Activated T-cell treated with anti-CD3 and anti-CD28 coated beads, Interleukin-2, amount 50 U/mL, for 48 hours (primary cell): ENCODE results near the gene KLK15.
A peak's percentile ranks its signal among the peaks of the same experiment; 100 is the strongest.
"Not testable (repeated sequence)": the region's sequence is repeated elsewhere in the genome, so short reads cannot be mapped to it uniquely, and the experiment has no call there.

Source experiments
- DNase-seq, 2 experiments: peaks; one replicate each; pipeline ENCODE4 v3.0.0-alpha.2; 2020

The KLK15 gene

DNA sequence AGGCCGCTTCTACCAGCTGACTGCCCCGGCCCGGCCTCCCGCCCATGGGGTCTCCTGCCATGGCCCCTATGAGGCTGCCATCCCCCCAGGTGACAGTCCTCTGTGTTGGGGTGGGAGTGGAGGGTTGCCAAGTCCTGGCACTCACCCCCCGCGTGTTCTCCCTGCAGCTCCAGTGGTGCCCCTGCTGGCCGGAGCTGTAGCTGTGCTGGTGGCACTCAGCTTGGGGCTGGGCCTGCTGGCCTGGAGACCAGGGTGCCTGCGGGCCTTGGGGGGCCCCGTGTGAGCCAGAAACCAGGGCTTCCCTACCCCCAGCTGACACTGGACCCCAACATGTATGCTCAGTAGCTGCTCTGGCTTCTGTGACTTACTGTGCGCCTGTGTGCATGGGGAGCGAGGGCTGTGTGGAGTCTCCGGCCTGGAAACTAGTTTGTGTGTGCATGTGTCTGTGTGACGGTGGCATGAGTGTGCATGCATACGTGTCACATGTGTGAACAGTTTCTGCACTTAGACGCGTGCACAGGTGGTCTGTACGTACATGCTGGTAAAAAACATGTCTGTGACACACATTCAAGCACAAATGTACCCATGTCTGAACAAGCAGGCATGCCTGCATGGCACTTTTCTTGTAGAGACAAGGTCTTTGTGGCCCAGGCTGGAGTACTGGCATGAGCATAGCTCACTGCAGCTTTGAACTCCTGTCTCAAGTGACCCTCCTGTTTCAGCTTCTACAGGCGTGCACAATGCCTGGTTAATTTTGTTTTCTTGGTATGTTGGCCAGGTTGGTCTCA lies 38.3 kb downstream of the KLK15 start:
- DNase-seq, result peak; percentile 76 to 77

DNA sequence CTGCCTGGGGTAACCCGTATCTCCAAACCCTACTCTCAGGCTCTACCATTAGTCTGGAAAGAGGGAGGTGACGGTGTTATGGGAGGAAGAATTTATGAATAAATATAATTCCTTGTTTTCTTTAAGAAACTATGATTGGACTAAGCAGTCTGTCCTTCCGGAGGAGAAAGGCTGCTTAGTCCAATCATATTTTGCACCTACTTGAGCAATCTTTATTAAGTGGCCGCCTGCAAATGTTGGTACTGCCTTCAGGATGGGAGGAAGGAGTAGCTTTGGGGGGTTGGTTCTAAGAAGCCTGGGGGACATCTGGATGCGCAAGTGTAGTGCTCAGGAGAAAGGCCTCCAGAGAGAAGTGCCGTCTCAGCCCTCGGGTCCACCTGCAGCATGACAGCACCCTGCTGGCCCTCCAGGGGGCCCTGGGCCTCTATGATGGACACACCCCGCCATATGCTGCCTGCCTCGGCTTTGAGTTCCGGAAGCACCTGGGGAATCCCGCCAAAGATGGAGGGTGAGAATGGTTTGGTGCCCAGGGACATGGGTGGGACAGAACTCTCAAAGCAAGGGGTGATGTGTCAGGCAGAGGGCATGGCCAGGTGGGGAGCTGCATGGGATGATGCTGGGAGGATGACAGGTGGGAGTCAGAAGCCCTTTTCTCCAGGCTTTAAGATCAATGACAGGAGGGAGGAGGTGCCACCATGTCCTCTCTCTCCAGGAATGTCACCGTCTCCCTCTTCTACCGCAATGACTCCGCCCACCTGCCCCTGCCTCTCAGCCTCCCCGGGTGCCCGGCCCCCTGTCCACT lies 39.1 kb downstream of the KLK15 start:
- peak; percentile 77 for DNase-seq

DNA sequence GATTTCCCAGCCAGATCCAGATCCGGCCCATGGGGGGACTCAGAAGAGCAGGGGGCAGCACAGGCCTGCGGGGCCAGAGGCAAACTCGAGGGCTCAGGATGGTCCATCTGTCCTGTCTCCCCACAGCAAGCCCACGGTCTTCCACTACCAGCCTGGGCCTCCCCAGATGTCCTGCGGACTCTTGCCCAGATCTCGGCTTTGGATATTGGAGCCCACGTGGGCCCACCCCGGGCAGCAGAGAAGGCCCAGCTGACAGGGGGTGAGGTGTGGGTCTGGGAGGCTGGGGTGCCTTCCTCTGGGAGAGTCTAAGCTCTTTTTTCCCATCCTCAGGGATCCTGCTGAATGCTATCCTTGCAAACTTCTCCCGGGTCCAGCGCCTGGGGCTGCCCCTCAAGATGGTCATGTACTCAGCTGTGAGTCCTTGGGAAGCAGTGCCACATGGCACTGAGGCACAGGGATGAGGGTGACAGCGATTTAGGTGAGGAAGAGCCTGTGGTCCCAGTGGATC lies 39.8 kb downstream of the KLK15 start:
- peak; percentile 51 to 55 for DNase-seq

DNA sequence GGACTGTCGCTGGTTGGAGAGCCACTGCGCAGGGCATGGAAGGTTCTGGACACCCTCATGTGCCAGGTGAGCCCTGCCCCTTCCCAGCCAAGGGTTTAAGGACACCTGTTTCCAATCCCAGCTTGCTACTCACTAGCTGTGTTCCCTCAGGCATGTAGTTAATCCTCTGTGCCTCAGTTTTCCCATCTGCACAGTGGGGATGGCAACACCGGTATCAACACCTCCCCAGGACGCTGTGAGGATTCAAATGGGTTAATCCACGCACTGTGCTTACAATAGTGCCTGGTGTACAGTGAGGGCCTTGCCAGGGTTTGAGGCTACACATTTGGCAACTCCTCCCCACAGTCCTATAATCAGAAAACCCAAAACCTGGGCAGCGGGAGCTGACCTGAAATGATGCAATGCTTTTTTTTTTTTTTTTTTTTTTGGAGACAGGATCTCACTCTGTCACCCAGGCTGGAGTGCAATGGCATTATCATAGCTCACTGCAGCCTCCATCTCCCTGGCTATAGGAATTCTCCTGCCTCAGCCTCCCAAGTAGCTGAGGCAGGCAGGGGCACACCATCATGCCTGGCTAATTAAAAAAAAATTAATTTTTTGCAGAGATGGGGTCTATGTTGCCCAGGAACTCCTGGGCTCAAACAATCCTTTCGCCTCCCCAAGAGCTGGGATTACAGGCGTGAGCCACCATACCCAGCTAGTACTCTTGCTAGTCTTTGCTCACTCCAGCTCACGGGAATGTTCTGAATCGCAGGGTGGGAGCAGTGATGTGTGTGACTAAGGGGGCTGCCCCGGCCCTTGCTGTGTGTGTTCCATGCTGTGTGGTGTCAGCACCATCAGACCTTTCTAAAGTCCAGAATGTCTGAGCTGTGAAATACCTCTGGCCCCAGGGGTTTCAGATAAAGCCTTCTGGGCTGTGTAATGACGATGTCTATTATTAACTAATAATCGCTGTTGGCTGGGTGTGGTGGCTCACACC lies 40.8 kb downstream of the KLK15 start:
- peak in 1 of 2 experiments; percentile 38 for DNase-seq

DNA sequence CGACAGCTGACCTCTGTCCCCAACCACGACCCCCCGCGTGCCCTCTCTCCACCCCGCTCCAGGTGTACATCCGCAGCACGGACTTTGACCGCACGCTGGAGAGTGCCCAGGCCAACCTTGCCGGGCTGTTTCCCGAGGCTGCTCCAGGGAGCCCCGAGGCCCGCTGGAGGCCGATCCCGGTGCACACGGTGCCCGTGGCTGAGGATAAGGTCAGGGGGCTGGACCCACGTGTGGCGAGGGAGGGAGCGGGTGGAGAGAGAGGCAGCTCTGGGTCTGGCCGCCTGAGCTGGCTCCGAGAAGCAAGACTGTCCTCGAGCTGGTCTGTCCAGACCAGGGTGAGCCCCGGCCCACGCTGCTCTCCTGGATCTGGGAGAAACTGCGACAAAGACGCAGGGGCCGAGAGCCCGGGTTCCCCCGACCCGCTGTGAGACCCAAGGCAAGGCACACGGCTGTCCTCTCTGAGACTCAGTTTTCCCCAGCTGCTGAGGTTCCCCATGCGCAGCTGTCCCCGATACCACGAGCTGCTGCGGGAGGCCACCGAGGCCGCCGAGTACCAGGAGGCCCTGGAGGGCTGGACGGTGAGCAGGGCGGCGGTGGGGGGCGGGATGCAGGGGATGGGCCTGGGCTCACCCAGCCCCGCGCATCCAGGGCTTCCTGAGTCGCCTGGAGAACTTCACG lies 41.6 kb downstream of the KLK15 start:
- DNase-seq, result peak in 1 of 2 experiments; percentile 26

DNA sequence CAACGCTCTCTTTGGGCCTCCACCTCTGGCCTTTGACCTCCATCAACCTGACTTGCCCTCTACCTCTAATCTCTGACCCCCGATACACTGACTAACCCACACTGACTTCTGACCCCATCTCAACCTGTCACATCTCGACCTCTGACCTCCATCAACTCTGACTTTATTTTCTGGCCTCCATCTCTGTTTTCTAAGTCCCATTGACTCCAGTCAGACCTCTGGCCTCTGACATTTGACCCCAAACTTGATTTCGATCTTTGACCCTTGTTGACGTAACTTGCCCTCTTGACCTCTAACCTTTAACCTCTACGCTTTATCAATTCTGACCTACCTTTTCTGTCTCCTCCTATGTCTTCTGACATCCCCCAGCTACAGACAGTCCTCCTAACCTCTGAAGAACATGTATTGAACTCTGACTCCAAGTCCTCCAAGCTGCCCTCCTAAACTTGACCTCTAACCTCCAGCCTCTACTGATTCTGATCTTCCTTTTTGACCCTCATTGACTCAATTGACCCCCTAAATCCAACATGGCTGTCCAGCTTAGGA lies 42.4 kb downstream of the KLK15 start:
- no peak for DNase-seq

DNA sequence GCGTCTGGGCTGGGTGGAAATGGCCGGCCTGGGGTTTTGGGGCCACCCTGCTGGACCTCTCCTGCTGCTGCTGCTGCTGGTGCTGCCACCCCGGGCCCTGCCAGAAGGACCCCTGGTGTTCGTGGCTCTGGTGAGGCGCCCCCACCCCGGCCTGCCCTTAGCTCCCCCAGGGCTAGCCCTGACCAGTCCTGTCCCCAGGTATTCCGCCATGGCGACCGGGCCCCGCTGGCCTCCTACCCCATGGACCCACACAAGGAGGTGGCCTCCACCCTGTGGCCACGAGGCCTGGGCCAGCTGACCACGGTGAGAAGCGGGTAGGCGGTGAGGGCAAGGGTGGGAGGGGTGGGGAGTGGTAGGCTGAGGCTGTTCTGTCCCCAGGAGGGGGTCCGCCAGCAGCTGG lies 43.0 kb downstream of the KLK15 start, which contains the start of gene ACP4:
Gene ACP4 (plus strand): TSS at position 20 of the 400 bp plus-strand sequence. CDS start 0 bp downstream, at position 20.
- no peak for DNase-seq

DNA sequence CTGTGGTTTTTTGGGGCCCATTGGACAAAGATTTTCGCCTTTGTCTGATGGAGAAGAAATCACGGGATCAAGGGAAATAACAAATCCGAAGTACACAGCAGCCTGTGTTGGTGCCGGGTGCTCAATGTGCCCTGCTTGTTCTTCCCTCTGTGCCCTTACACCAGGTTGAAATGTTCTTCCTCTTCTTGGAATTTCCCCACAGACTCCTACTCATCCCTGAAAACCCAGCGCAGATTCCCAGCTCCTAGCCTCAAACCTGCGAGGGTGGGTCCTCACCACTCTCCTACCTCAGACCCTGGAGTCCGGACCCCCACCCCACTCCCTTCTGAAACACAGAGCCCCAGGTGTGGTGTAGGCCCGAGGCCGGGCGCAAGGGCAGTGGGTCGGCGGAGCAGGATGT lies 48.0 kb downstream of the KLK15 start:
- no peak for DNase-seq

DNA sequence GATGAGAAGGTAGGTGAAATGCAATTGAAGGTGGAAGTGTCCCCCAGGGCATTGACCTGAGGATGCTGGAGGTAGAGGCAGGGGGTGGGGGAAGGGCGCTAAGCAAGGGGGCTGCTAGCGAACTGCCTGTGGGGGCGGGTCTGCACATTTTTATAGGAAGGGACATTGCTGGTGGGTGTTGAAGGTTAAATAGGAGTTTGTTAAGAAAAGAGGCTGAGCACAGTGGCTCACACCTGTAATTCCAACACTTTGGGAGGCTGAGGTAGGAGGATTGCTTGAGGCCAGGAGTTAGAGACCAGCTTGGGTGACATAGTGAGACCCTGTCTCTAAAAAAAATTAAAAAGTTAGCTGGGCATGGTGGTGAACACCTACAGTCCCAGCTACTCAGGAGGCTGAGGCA lies 48.7 kb downstream of the KLK15 start:
- DNase-seq, result no peak

DNA sequence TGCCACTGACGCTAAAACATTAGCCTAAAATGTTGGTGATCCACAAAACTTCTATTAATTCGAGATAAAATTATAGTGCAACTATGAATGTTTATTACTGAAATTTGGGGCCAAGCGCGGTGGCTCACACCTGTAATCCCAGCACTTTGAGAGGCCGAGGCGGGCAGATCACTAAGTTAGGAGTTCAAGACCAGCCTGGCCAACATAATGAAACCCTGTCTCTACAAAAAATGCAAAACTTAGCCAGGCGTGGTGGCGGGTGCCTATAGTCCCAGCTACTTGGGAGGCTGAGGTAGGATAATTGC lies 49.6 kb downstream of the KLK15 start:
- DNase-seq, result not testable (repeated sequence)

DNA sequence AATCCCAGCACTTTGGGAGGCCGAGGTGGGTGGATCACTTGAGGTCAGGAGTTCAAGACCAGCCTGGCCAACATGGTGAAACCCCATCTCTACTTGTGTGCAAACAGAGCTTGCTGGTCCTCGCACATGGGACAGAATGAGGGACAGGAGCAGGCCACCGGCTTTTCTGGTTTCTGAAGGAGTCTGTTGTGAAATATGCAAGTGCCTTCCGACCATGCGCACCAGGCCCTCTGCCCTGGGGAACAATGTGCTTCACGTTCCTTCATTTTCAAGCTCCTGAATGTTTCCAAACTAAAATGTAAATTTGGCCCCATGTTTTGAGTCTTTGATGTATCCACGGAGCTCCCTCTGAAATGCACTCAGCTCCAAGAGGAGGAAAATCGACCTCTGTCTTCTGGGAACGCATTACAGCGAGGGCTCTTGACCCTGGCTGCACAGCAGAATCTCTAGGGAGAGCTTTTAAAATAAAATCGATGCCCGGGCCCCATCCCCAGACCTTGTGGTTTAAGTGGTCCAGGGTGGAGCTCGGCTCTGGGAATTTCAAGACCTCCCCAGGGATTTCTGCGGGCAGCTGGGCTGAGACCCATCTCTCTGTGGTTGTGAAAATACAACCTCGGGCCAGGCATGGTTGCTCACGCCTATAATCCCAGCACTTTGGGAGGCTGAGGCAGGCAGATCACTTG lies 52.5 kb downstream of the KLK15 start:
- DNase-seq, result no peak

DNA sequence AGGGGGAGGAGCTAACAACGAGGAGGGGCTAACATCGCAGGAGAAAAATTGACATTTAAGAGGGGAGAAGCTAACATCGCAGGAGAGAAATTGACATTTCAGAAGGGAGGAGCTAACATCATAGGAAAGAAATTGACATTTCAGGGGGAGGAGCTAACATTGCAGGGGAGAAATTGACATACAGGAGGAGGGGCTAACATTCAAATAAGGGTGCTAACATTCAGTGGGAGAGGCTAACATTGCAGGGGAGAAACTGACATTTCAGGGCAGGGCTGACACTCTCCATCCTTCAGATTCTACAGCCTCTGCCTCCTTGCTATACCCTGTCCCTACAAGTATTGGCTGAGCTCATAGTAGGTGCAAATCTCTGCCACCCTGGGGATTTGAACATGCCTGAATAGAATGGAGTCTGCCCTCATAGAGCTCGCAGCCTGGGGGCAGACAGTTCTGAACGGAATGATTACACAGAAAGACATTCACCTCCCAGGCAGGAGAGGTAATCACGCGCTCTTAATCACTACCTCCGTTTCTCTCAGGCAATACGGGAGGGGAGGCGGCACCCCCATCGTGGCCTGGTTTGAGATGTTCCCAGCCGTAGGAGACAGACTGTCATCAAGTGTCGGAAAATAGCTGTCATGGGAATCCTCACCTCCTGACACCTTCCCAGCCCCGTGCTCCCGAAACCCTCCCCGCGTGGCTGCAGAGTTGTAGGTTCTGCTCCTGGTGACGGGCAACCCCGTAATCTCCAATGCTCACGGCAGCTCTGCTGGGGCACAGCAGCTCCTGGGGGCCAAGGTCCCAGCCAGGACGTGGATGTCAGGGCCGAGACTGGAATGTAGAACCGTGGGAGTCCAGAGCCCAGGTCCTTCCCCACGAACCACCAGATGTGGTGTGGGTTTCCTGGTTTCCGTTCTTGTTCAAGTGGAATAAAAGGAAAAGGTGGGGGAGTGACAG lies 53.6 kb downstream of the KLK15 start:
- DNase-seq, result no peak

DNA sequence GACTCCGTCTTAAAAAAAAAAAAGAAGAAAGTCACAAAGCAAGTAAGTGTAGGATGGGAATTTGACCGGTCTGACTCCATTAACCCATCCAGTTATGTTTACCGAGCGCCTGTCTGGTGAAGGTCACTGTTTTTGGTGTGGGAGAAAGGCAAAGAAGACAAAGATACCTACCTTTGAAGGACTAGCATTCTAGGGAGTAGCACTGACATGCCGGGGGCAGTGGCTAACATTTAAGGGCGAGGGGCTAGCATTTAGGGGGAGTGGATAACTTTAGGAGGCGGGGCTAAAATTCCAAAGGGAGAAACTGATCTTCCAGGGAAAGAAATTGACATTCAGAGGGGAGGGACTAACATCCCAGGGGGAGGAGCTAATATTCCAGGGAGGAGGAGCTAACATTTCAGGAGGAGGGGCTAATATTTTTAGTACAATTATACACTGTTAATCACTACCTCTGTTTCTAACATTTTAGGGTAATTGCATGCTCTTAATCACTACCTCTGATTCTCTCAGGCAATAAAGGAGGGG lies 54.4 kb downstream of the KLK15 start:
- DNase-seq, result no peak

DNA sequence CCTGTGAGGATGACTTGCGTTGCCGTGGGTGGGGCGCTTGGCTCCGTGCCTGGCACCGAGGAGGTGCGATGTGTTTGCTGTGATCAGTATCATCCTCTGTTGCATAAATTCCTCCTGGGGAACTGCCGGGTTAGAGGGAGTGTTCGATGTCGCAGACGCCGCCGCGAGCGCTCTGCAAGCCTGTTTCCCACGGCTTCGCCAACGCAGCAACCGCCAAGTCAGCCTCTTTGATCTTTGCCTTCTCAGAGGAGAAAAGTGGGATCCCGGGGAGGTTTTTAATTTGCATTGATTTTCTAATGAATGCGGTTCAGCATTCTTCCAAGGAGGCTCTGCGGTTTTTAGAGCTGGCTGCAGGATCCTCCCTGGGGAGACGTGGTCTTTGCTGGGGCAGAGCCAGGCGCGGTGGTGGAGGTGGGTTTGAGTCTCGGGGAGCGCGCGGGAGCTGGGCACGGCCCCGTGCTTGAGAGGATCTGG lies 55.5 kb downstream of the KLK15 start:
- DNase-seq, result peak in 1 of 2 experiments; percentile 26

DNA sequence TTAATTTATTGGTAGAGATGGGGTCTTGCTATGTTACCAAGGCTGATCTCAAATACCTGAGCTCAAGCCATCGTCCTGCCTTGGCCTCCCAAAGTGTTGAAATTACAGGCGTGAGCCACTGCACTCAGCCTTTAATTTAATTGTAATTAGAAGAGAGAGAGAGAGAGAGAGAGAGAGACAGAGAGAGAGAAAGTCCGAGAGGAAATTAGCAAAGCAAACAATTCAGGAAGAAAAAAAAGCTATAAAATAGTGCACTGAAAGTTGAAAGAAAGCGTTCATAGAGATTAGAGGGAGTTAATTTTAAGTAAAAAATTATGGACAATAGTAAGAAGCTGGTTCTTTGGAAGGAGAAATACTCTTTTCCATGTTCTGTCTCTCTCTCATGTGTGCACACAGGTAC lies 56.1 kb downstream of the KLK15 start:
- no peak for DNase-seq

DNA sequence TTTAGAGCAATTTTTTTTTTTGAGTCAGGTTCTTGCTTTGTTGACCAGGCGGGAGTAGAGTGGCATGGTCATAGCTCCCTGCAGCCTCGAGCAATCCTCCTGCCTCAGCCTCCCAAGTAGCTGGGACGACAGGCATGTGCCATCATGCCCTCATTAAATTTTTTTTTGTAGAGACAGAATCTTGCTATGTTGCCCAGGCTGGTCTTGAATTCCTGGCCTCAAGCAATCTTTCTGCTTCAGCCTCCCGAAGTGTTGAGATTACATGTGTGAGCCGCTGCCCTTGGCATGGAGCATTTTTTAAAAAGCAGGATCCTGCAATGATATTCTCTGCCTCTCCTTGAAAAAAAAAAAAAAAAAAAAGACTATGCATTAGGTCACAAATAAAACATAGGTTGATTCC lies 57.2 kb downstream of the KLK15 start:
- DNase-seq, result no peak
